ENCODE results near the gene HACD4. TPM values are rescaled to one million over a fixed set of nuclear protein-coding genes. Genes with fewer than 3 reads are reported as not detected.

HACD4 gene
- total RNA-seq, 2 donors from 2014 or later, result 2.4 to 3.1 TPM

GRCh38 chr9:21047281-21047691 lies 15.8 kb upstream of the HACD4 start:
- Histone ChIP-seq H3K4me1 (replicated peaks) (no peaks in the 10 kb centered on the region), H3K27ac (no peak overlapping the region), H3K36me3 (no peaks in the 10 kb centered on the region), H3K9me3 (no peaks in the 10 kb centered on the region), H3K27me3 (replicated peaks; ENCODE audit: insufficient read depth) (no peaks in the 10 kb centered on the region), H3K4me3 (no peak overlapping the region)
- intact Hi-C loops (cut with DNase I), result no loop called here
- no peak for DNase-seq (ENCODE audit: low spot score)
- TF ChIP-seq POLR2AphosphoS5 (IDR thresholded peaks at IDR 0.05) (no peak), CTCF (IDR thresholded peaks at IDR 0.05) (no peak), POLR2A (IDR thresholded peaks at IDR 0.05) (no peak)
- WGBS, result 83% methylated on average over 2 of the region's 2 CpGs

- TF ChIP-seq CTCF (IDR thresholded peaks at IDR 0.05), result no peak
- no peak for TF ChIP-seq POLR2A (IDR thresholded peaks at IDR 0.05)
- no peak for TF ChIP-seq POLR2AphosphoS5 (IDR thresholded peaks at IDR 0.05)
- H3K27ac ChIP-seq, result no peak overlapping the region
- no peaks in the 10 kb centered on the region for H3K4me1 ChIP-seq (replicated peaks)
- no peaks in the 10 kb centered on the region for H3K9me3 ChIP-seq
- no peaks in the 10 kb centered on the region for H3K27me3 ChIP-seq (replicated peaks; ENCODE audit: insufficient read depth)
- no peak for DNase-seq (ENCODE audit: low spot score)
- H3K4me3 ChIP-seq, result no peak overlapping the region
- 78% methylated on average over 3 of the region's 3 CpGs for WGBS
- intact Hi-C loops (cut with DNase I), result no loop called here
- H3K36me3 ChIP-seq, result no peaks in the 10 kb centered on the region
Measured at GRCh38 chr9:21043841-21044240, 12.4 kb upstream of the HACD4 start.

GRCh38 chr9:21042466-21042865 lies 11.0 kb upstream of the HACD4 start:
- Histone ChIP-seq H3K27me3 (replicated peaks; ENCODE audit: insufficient read depth) (no peaks in the 10 kb centered on the region), H3K9me3 (no peaks in the 10 kb centered on the region), H3K4me1 (replicated peaks) (no peaks in the 10 kb centered on the region), H3K27ac (no peak overlapping the region), H3K4me3 (no peak overlapping the region), H3K36me3 (no peaks in the 10 kb centered on the region)
- 92% methylated on average over 4 of the region's 4 CpGs for WGBS
- TF ChIP-seq POLR2A (IDR thresholded peaks at IDR 0.05) (no peak), POLR2AphosphoS5 (IDR thresholded peaks at IDR 0.05) (no peak), CTCF (IDR thresholded peaks at IDR 0.05) (no peak)
- no peak for DNase-seq (ENCODE audit: low spot score)
- intact Hi-C loops (cut with DNase I), result no loop called here

- no peaks in the 10 kb centered on the region for H3K36me3 ChIP-seq
- no peak overlapping the region for H3K27ac ChIP-seq
- no peaks in the 10 kb centered on the region for H3K27me3 ChIP-seq (replicated peaks; ENCODE audit: insufficient read depth)
- TF ChIP-seq POLR2A (IDR thresholded peaks at IDR 0.05), result no peak
- TF ChIP-seq POLR2AphosphoS5 (IDR thresholded peaks at IDR 0.05), result no peak
- TF ChIP-seq CTCF (IDR thresholded peaks at IDR 0.05), result no peak
- H3K9me3 ChIP-seq, result no peaks in the 10 kb centered on the region
- WGBS, result 100% methylated on average over 1 of the region's 1 CpG
- intact Hi-C loops (cut with DNase I), result no loop called here
- no peak overlapping the region for H3K4me3 ChIP-seq
- DNase-seq (ENCODE audit: low spot score), result no peak
- H3K4me1 ChIP-seq (replicated peaks), result no peaks in the 10 kb centered on the region
Measured at GRCh38 chr9:21039302-21039701, 7.9 kb upstream of the HACD4 start.

GRCh38 chr9:21037278-21037677 lies 5.8 kb upstream of the HACD4 start:
- Histone ChIP-seq H3K4me3 (no peak overlapping the region), H3K9me3 (no peaks in the 10 kb centered on the region), H3K27me3 (replicated peaks; ENCODE audit: insufficient read depth) (no peaks in the 10 kb centered on the region), H3K4me1 (replicated peaks) (no peaks in the 10 kb centered on the region), H3K36me3 (no peaks in the 10 kb centered on the region), H3K27ac (no peak overlapping the region)
- TF ChIP-seq POLR2AphosphoS5 (IDR thresholded peaks at IDR 0.05) (no peak), CTCF (IDR thresholded peaks at IDR 0.05) (no peak), POLR2A (IDR thresholded peaks at IDR 0.05) (no peak)
- WGBS, result 96% methylated on average over 2 of the region's 2 CpGs
- no peak for DNase-seq (ENCODE audit: low spot score)
- intact Hi-C loops (cut with DNase I), result no loop called here
